Bronchial epithelial cell (primary cell): ENCODE measurements around the gene WIPF3. TPM values are rescaled to one million over a fixed set of nuclear protein-coding genes. Genes with fewer than 3 reads are reported as not detected.

ENCODE experiments used
- DNase-seq: peaks from one replicate; pipeline ENCODE4 v3.0.0-alpha.2; 2010; ENCODE audit warnings: low read depth
- FAIRE-seq: peaks from 2 replicates; lab custom pipeline; 2011; peaks lifted over from hg19 to GRCh38; lab: Jason Lieb, UNC
- H3K27me3 ChIP-seq: 2 replicates; pipeline ENCODE4 v1.5.1; 2011; ENCODE audit warnings: low read length; ENCODE audit not compliant: control insufficient read depth, insufficient read depth
- H3K36me3 ChIP-seq: 2 replicates; pipeline ENCODE4 v1.5.1; 2011; ENCODE audit warnings: low read length; ENCODE audit not compliant: control insufficient read depth, insufficient read depth
- H3K4me3 ChIP-seq: 2 replicates; pipeline ENCODE4 v1.5.1; 2011; ENCODE audit warnings: mild to moderate bottlenecking, low read depth, low read length, control low read depth
- total RNA-seq: library from RNA; depleted of rRNA; stranded (reverse); fragments of >200 nt; gene quantifications from 2 replicates; pipeline ENCODE4 v1.2.1, GENCODE V29; 2014
- TF ChIP-seq, protein P1 (sequence below): IDR thresholded peaks from 2 replicates; pipeline ENCODE4 v1.5.1; 2011; ENCODE audit warnings: mild to moderate bottlenecking, moderate library complexity, low read length, control low read depth, inconsistent platforms; ENCODE audit not compliant: insufficient read depth, severe bottlenecking

Gene WIPF3
- total RNA-seq, 1 donor from 2014 or later = under 0.01 TPM

DNA sequence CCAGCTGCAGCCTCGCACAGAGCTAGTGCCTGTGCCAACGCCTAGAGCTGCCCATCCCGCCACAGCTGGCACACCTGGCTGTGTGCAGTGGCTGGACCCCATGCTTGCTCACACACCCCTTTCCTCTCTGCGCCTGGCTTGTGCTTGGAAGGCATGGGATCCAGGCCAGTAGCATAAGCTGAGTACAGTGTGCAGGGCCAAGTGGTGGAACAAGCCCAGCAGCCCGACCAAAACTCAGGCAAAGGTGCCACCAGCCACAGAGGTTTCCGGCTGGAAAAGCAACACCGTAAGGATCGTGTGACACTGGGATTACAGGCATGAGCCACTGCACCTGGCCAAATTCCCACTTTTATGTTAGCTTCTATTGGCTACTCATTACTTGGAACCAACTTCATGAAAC is 144.9 kb downstream of the WIPF3 start:
- Histone ChIP-seq H3K27me3 (no peaks in the 10 kb centered on the region), H3K36me3 (peaks cover 3% of the 10 kb centered on the region), H3K4me3 (no peak overlapping the region)
- no peak for DNase-seq
- no peak for FAIRE-seq
- TF ChIP-seq, protein P1, sequence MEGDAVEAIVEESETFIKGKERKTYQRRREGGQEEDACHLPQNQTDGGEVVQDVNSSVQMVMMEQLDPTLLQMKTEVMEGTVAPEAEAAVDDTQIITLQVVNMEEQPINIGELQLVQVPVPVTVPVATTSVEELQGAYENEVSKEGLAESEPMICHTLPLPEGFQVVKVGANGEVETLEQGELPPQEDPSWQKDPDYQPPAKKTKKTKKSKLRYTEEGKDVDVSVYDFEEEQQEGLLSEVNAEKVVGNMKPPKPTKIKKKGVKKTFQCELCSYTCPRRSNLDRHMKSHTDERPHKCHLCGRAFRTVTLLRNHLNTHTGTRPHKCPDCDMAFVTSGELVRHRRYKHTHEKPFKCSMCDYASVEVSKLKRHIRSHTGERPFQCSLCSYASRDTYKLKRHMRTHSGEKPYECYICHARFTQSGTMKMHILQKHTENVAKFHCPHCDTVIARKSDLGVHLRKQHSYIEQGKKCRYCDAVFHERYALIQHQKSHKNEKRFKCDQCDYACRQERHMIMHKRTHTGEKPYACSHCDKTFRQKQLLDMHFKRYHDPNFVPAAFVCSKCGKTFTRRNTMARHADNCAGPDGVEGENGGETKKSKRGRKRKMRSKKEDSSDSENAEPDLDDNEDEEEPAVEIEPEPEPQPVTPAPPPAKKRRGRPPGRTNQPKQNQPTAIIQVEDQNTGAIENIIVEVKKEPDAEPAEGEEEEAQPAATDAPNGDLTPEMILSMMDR = no peak

DNA sequence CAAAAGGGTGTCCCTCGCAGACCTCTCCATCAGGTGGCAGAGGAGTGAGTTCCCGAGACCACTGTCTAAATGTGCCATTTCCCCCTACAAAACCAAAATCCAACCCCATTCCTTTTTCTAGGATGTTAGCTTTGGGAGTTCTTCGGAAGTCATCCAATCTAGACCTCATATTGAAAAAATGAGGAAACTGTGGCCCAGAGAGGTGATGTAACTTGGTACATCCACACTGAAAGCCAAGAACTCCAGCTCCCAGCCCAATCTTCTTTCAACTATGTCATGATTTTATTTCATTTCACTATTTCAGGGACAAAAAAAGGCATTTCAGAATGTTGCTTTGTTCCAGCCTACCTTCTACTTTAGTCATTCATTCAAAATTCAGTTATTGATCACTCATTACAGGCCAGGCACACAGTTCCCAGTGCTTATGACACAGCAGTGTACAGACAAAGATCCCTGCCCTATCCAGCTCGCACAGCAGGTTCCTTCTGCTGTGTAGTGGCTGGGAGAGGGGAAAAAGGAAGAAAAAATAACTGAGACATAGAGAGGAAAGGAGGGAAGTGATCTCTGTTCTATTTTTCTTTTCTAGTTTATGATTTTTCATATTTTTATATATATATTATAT is 147.5 kb downstream of the WIPF3 start:
- Histone ChIP-seq H3K4me3 (no peak overlapping the region), H3K36me3 (peaks cover 3% of the 10 kb centered on the region), H3K27me3 (no peaks in the 10 kb centered on the region)
- TF ChIP-seq, protein P1 = no peak
- DNase-seq (no peak), FAIRE-seq (no peak)

DNA sequence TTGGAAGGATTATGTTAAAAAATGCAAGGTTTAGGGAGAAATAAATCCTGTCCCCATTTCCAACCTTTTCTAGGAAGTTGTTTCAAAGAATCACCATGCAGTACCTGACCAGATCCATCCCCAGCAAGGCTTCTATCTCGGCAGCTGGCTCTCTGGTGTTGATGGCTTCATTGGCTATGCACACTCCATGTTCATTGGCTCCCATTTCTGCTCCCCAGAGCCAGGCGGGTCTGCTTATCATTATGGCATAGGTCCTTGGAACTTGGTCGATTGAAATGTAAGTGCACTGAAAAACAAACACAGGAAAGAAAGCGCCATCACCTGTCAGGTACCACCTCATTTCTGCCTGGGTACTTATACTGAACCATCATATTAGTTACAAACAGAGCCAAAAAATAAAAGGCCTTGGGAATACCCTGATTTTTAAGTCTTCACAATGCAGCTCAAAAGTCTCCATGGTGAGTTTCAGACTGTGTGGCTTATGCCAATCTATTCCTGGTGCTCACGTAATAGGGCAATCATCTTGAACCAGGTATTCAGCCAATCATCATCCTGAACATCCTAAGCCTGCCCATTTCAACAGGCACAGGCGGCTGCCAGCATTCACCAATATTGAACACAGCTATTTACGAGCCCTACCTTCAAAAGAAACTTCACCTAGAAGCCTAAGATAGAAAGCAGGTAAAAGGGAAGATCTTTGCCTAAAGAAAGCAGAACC is 148.9 kb downstream of the WIPF3 start:
- TF ChIP-seq, protein P1 = no peak
- H3K4me3 ChIP-seq = no peak overlapping the region
- no peak for DNase-seq
- H3K36me3 ChIP-seq = peaks cover 1% of the 10 kb centered on the region
- no peaks in the 10 kb centered on the region for H3K27me3 ChIP-seq
- FAIRE-seq = no peak

DNA sequence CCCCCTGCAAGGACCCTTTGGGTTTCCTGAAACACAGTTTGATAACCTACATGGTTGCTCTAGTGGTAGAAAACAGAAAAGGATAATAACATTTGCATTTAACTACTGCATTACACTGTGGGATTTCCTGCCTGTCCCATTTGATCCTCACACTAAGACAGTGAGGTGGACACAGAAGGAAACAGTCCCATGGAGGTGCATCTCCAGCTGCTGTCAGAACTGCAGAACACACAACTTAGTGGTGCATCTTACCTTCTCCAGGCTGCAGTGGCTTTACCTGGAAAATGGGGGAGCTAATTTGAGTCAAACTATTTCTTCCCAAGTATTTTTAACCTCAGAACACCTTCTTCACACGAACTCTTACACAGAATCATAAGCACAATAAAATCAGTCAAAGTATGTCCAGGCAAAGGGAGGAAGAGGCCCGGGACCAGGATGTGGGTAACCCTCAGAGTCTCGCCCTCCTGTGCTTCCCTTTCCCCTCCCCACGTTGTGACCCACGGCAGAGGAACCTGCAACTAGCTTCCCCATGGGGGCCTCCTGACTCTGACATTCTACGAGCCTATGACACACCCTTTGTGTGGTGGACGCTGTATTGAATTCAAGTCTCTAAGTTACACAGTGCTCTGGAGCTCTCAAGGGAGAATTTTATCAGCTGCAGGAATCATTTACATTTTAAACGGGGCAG is 149.6 kb downstream of the WIPF3 start:
- Histone ChIP-seq H3K36me3 (peaks cover 1% of the 10 kb centered on the region), H3K27me3 (no peaks in the 10 kb centered on the region), H3K4me3 (no peak overlapping the region)
- DNase-seq (no peak), FAIRE-seq (no peak)
- TF ChIP-seq, protein P1 = no peak

DNA sequence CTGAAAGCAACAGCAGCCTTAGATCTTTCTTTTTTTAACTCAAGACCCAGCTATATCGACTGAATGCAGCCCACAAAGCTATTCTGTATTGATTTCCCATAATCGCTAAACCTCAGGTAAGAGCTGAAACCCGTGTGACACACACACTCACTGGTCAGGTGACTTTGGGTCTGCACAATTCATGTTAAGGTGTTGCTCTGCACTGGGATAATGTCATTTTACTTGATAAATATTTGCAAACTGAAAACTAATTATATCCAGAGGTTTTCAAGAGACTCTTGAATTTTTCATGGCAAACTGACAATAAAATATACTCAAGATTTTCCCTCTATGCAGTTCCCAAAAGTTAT is 150.2 kb downstream of the WIPF3 start:
- Histone ChIP-seq H3K27me3 (no peaks in the 10 kb centered on the region), H3K36me3 (peaks cover 1% of the 10 kb centered on the region), H3K4me3 (no peak overlapping the region)
- FAIRE-seq (no peak), DNase-seq (no peak)
- TF ChIP-seq, protein P1 = no peak
